ENCODE measurements around the gene CRLF3. TPM values are rescaled to one million over a fixed set of nuclear protein-coding genes. Genes with fewer than 3 reads are reported as not detected.
A peak's percentile ranks its signal among the peaks of the same experiment; 100 is the strongest.

The CRLF3 gene
- total RNA-seq, 1 donor from 2014 or later: 9.0 TPM

DNA sequence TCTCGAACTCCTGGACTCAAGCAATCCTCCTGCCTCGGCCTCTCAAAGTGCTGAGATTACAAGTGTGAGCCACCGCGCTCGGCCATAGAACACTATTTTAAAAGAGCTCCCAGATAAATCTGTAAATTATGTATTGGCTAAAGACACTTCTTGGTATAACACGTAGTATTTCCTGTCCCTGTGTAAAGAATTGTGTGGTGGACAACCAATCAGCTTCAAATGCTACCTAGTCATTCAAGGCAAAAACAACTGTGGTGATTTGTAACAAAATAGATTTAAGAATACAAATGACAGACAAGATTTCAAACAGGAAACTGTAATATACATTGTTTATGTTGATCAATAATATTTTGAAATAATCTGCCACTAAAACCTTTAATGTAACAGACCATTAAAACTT lies 14.6 kb downstream of the CRLF3 start:
- Mint-ChIP-seq H3K4me3 (no peak overlapping the region), H3K4me1 (ENCODE audit: unreplicated experiment) (peaks cover 6% of the 10 kb centered on the region), H3K36me3 (peaks cover 3% of the 10 kb centered on the region), H3K27ac (no peak overlapping the region), H3K9me3 (no peaks in the 10 kb centered on the region), H3K27me3 (no peaks in the 10 kb centered on the region)
- no peak for DNase-seq (ENCODE audit: extremely low spot score, unreplicated experiment)
- TF ChIP-seq, protein P1, sequence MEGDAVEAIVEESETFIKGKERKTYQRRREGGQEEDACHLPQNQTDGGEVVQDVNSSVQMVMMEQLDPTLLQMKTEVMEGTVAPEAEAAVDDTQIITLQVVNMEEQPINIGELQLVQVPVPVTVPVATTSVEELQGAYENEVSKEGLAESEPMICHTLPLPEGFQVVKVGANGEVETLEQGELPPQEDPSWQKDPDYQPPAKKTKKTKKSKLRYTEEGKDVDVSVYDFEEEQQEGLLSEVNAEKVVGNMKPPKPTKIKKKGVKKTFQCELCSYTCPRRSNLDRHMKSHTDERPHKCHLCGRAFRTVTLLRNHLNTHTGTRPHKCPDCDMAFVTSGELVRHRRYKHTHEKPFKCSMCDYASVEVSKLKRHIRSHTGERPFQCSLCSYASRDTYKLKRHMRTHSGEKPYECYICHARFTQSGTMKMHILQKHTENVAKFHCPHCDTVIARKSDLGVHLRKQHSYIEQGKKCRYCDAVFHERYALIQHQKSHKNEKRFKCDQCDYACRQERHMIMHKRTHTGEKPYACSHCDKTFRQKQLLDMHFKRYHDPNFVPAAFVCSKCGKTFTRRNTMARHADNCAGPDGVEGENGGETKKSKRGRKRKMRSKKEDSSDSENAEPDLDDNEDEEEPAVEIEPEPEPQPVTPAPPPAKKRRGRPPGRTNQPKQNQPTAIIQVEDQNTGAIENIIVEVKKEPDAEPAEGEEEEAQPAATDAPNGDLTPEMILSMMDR (conservative IDR thresholded peaks at IDR 0.05): no peak

DNA sequence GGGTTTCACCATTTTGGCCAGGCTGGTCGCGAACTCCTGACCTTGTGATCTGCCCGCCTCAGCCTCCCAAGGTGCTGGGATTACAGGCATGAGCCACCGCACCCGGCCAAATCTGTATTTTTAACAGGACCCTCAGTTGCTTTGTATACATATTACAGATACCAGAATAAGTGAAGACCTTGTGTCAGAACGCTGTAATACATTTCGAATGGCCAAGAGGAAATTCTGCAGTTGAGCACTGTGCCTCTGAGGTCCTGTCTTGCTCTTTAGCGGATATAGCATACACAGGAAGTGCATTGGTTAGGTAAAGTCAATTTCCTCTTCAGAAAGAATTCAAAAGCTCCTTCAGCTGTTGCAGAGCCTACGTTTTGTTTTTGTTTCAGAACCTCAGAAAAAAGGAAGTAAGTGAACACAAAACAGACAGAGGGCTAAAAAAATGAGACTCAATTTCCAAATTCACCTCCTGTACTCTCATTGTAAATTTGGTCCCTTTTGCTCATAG lies 15.7 kb downstream of the CRLF3 start:
- Mint-ChIP-seq H3K9me3 (no peaks in the 10 kb centered on the region), H3K4me3 (no peak overlapping the region), H3K36me3 (peaks cover 8% of the 10 kb centered on the region), H3K27me3 (no peaks in the 10 kb centered on the region), H3K4me1 (ENCODE audit: unreplicated experiment) (peaks cover 6% of the 10 kb centered on the region), H3K27ac (no peak overlapping the region)
- TF ChIP-seq, protein P1 (conservative IDR thresholded peaks at IDR 0.05): no peak
- no peak for DNase-seq (ENCODE audit: extremely low spot score, unreplicated experiment)

DNA sequence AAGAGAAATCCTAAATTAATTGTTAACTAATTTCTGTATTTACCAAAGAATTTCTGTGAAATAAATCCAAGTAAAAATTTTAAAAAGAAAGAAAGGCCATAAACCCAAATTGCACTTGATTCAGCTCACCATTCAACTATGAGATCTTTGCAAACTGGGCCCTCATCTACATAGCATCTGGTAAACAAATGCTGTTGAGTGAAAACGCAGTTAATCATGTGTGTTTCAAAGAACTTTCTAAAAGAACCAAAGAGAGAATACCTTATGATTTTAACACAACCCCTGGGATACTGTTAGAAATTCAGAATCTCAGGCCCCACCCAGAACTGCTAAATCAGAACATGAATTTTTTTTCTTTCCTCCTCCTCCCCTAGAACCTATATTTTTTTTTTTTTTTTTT lies 16.6 kb downstream of the CRLF3 start:
- H3K36me3 Mint-ChIP-seq: peaks cover 16% of the 10 kb centered on the region
- H3K27me3 Mint-ChIP-seq: no peaks in the 10 kb centered on the region
- H3K4me1 Mint-ChIP-seq (ENCODE audit: unreplicated experiment): peaks cover 5% of the 10 kb centered on the region
- H3K9me3 Mint-ChIP-seq: no peaks in the 10 kb centered on the region
- H3K4me3 Mint-ChIP-seq: no peak overlapping the region
- TF ChIP-seq, protein P1 (conservative IDR thresholded peaks at IDR 0.05): no peak
- no peak for DNase-seq (ENCODE audit: extremely low spot score, unreplicated experiment)
- no peak overlapping the region for H3K27ac Mint-ChIP-seq

DNA sequence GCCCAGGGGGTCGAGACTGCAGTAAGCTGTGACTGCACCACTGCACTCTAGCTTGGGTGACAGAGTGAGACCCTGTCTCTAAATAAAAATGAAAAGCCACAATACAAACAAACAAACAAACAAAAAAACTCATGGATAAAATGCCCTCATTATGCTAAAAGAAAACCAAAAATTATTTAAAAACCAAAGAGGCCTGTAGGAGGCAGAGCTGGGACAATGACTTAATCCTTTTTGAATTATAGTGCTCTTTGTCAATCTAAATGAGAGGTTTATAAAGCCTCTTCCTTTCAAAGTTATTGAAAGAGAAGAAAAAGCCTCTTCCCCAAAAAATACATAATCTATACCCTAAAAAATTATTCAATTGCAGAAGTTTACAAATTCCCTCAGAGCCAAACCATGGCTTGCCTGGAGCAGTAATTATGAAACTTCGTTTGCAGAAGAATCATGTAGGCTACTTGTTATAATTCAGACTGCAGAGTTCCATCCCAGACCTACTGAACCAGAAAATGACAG lies 18.5 kb downstream of the CRLF3 start:
- H3K9me3 Mint-ChIP-seq: no peaks in the 10 kb centered on the region
- no peak overlapping the region for H3K4me3 Mint-ChIP-seq
- DNase-seq (ENCODE audit: extremely low spot score, unreplicated experiment): no peak
- no peak overlapping the region for H3K27ac Mint-ChIP-seq
- H3K36me3 Mint-ChIP-seq: peaks cover 26% of the 10 kb centered on the region
- TF ChIP-seq, protein P1 (conservative IDR thresholded peaks at IDR 0.05): peak; percentile 22
- H3K4me1 Mint-ChIP-seq (ENCODE audit: unreplicated experiment): no peaks in the 10 kb centered on the region
- H3K27me3 Mint-ChIP-seq: no peaks in the 10 kb centered on the region

DNA sequence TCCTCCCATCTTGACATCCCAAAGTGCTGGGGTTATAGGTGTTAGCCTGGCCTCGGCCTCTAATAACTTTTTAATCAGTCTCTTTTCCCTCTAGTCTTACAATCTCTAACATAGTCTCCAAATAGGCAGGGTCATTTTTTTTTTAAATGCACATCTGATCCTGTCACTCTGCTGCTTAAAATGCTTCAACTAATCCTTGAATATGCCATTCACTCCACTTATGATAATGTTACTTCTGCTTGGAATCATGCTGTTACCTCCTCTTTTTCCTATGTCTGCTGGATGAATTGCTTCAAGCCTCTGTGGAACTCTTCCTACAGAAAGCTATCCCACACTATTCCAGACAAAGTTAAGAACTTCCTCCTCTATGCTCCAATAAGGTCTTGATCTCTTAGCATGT lies 22.8 kb downstream of the CRLF3 start:
- no peaks in the 10 kb centered on the region for H3K4me1 Mint-ChIP-seq (ENCODE audit: unreplicated experiment)
- no peak for DNase-seq (ENCODE audit: extremely low spot score, unreplicated experiment)
- TF ChIP-seq, protein P1 (conservative IDR thresholded peaks at IDR 0.05): no peak
- H3K27ac Mint-ChIP-seq: no peak overlapping the region
- H3K27me3 Mint-ChIP-seq: no peaks in the 10 kb centered on the region
- H3K36me3 Mint-ChIP-seq: peaks cover 36% of the 10 kb centered on the region
- no peaks in the 10 kb centered on the region for H3K9me3 Mint-ChIP-seq
- H3K4me3 Mint-ChIP-seq: no peak overlapping the region

DNA sequence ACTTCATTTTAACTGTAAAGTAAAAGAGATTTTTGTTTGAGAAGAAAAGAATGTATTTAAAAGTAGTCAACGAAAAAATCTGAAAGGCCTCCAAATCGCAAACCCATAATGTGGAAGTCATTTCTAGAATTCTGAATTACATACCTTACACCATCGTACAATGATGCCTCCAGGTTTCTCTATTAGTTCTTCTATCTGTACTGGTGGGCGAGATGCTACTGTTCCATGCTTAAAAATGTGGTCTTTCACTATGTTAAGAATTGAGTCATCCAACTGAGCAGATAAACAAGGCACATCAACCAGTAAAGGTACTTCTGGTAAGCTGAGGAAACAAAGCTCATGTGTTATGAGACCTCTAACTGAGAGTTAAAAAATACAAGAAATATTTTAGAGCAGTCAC lies 28.5 kb downstream of the CRLF3 start:
- H3K27ac Mint-ChIP-seq: no peak overlapping the region
- H3K4me3 Mint-ChIP-seq: no peak overlapping the region
- H3K36me3 Mint-ChIP-seq: peaks cover 30% of the 10 kb centered on the region

More for the DNA sequence above, 28.5 kb downstream of the CRLF3 start:
- no peaks in the 10 kb centered on the region for H3K4me1 Mint-ChIP-seq (ENCODE audit: unreplicated experiment)
- H3K9me3 Mint-ChIP-seq: no peaks in the 10 kb centered on the region
- no peak for DNase-seq (ENCODE audit: extremely low spot score, unreplicated experiment)
- no peaks in the 10 kb centered on the region for H3K27me3 Mint-ChIP-seq
- TF ChIP-seq, protein P1 (conservative IDR thresholded peaks at IDR 0.05): no peak

Measured in type B pancreatic cell (in vitro differentiated cells).